Bronchial epithelial cell (primary cell): ENCODE results near the gene LCK. TPM values are rescaled to one million over a fixed set of nuclear protein-coding genes. Genes with fewer than 3 reads are reported as not detected.
"Not testable (repeated sequence)": the region's sequence is repeated elsewhere in the genome, so short reads cannot be mapped to it uniquely, and the experiment has no call there.

Experiments used
- DNase-seq: peaks from one replicate; pipeline ENCODE4 v3.0.0-alpha.2; 2010; ENCODE audit warnings: low read depth
- FAIRE-seq: peaks from 2 replicates; lab custom pipeline; 2011; peaks lifted over from hg19 to GRCh38; lab: Jason Lieb, UNC
- H3K27me3 ChIP-seq: 2 replicates; pipeline ENCODE4 v1.5.1; 2011; ENCODE audit warnings: low read length; ENCODE audit not compliant: control insufficient read depth, insufficient read depth
- H3K36me3 ChIP-seq: 2 replicates; pipeline ENCODE4 v1.5.1; 2011; ENCODE audit warnings: low read length; ENCODE audit not compliant: control insufficient read depth, insufficient read depth
- H3K4me3 ChIP-seq: 2 replicates; pipeline ENCODE4 v1.5.1; 2011; ENCODE audit warnings: mild to moderate bottlenecking, low read depth, low read length, control low read depth
- CTCF ChIP-seq: IDR thresholded peaks from 2 replicates; pipeline ENCODE4 v1.5.1; 2011; ENCODE audit warnings: mild to moderate bottlenecking, moderate library complexity, low read length, control low read depth, inconsistent platforms; ENCODE audit not compliant: insufficient read depth, severe bottlenecking
- total RNA-seq: library from RNA; depleted of rRNA; stranded (reverse); fragments of >200 nt; gene quantifications from 2 replicates; pipeline ENCODE4 v1.2.1, GENCODE V29; 2014

The LCK gene
- total RNA-seq, 1 donor from 2014 or later, result not detected

GRCh38 chr1:32249831-32250525 lies 1.1 kb upstream of the LCK start:
- Histone ChIP-seq H3K4me3 (no peak overlapping the region), H3K36me3 (no peaks in the 10 kb centered on the region), H3K27me3 (no peaks in the 10 kb centered on the region)
- DNase-seq (peak; percentile 79), FAIRE-seq (no peak)
- TF ChIP-seq CTCF, result no peak

GRCh38 chr1:32255072-32256071 lies 4.3 kb downstream of the LCK start:
- Histone ChIP-seq H3K4me3 (no peak overlapping the region), H3K27me3 (no peaks in the 10 kb centered on the region), H3K36me3 (no peaks in the 10 kb centered on the region)
- no peak for TF ChIP-seq CTCF
- FAIRE-seq, result no peak
- no peak for DNase-seq

- TF ChIP-seq CTCF, result no peak
- H3K36me3 ChIP-seq, result no peaks in the 10 kb centered on the region
- H3K27me3 ChIP-seq, result no peaks in the 10 kb centered on the region
- no peak for FAIRE-seq
- H3K4me3 ChIP-seq, result no peak overlapping the region
- DNase-seq, result no peak
Observed at GRCh38 chr1:32256473-32257226, 5.6 kb downstream of the LCK start.

GRCh38 chr1:32257227-32257508 lies 6.1 kb downstream of the LCK start:
- TF ChIP-seq CTCF, result no peak
- DNase-seq (no peak), FAIRE-seq (no peak)
- no peak overlapping the region for H3K4me3 ChIP-seq
- no peaks in the 10 kb centered on the region for H3K27me3 ChIP-seq
- H3K36me3 ChIP-seq, result no peaks in the 10 kb centered on the region

GRCh38 chr1:32263236-32263593 lies 12.2 kb downstream of the LCK start:
- not testable (repeated sequence) for DNase-seq, FAIRE-seq, H3K27me3 ChIP-seq, H3K4me3 ChIP-seq, H3K36me3 ChIP-seq

- no peak for TF ChIP-seq CTCF
- Histone ChIP-seq H3K4me3 (no peak overlapping the region), H3K27me3 (no peaks in the 10 kb centered on the region), H3K36me3 (no peaks in the 10 kb centered on the region)
- no peak for FAIRE-seq
- DNase-seq, result no peak
Observed at GRCh38 chr1:32263744-32264143, 12.7 kb downstream of the LCK start.
